Parathyroid adenoma (tissue), 2 donors: Measurements from ENCODE around the gene UPK3A.

ENCODE experiments used
- H2AFZ ChIP-seq: fragments of 300-600 bp; sonication (generic); one replicate; pipeline ENCODE4 v1.7.0; 2017; ENCODE audit warnings: antibody characterized with exemption, mild to moderate bottlenecking
- H3K27ac ChIP-seq: fragments of 300-600 bp; sonication (generic); one replicate; pipeline ENCODE4 v1.7.0; 2017
- H3K27me3 ChIP-seq: fragments of 300-600 bp; sonication (generic); one replicate; pipeline ENCODE4 v1.7.0; 2017; ENCODE audit warnings: low read length; ENCODE audit not compliant: control insufficient read depth, insufficient read depth
- H3K36me3 ChIP-seq: fragments of 300-600 bp; sonication (generic); one replicate; pipeline ENCODE4 v1.7.0; 2017; ENCODE audit warnings: low read length; ENCODE audit not compliant: control insufficient read depth, insufficient read depth
- H3K4me1 ChIP-seq: fragments of 300-600 bp; sonication (generic); one replicate; pipeline ENCODE4 v1.7.0; 2017; ENCODE audit warnings: control low read depth
- H3K4me2 ChIP-seq: fragments of 300-600 bp; sonication (generic); one replicate; pipeline ENCODE4 v1.7.0; 2017; ENCODE audit warnings: low read length
- H3K4me3 ChIP-seq: fragments of 300-600 bp; sonication (generic); one replicate; pipeline ENCODE4 v1.7.0; 2017; ENCODE audit warnings: low read depth, low read length
- H3K79me2 ChIP-seq: fragments of 300-600 bp; sonication (generic); one replicate; pipeline ENCODE4 v1.7.0; 2017; ENCODE audit warnings: control low read depth
- H3K9ac ChIP-seq: fragments of 300-600 bp; sonication (generic); one replicate; pipeline ENCODE4 v1.7.0; 2017; ENCODE audit warnings: mild to moderate bottlenecking
- H3K9me3 ChIP-seq: fragments of 300-600 bp; sonication (generic); one replicate; pipeline ENCODE4 v1.7.0; 2017; ENCODE audit warnings: low read length; ENCODE audit not compliant: control insufficient read depth
- CTCF ChIP-seq: fragments of 300-600 bp; sonication (generic); IDR thresholded peaks from one replicate; pipeline ENCODE4 v1.7.0; 2017; ENCODE audit warnings: antibody characterized with exemption, mild to moderate bottlenecking
- donor health status: primary hyperparathyroidism.

The UPK3A gene

GRCh38 chr22:45238076-45238956 is 46.4 kb upstream of the UPK3A start:
- Histone ChIP-seq H3K9ac (no peak overlapping the region), H3K79me2 (peaks cover 14% of the 10 kb centered on the region)
- no peak for TF ChIP-seq CTCF

GRCh38 chr22:45238957-45239680 is 45.6 kb upstream of the UPK3A start:
- Histone ChIP-seq H2AFZ (no peak overlapping the region), H3K9me3 (no peaks in the 10 kb centered on the region), H3K27ac (no peak overlapping the region), H3K4me2 (peak overlapping the region; percentile 78), H3K27me3 (no peaks in the 10 kb centered on the region), H3K79me2 (peaks cover 14% of the 10 kb centered on the region), H3K4me3 (no peak overlapping the region), H3K4me1 (peaks cover 17% of the 10 kb centered on the region), H3K36me3 (no peaks in the 10 kb centered on the region), H3K9ac (no peak overlapping the region)
- no peak for TF ChIP-seq CTCF

More at GRCh38 chr22:45238076-45238956, 46.4 kb upstream of the UPK3A start:
- Histone ChIP-seq H3K4me1 (peaks cover 17% of the 10 kb centered on the region), H3K9me3 (no peaks in the 10 kb centered on the region), H2AFZ (no peak overlapping the region), H3K4me2 (no peak overlapping the region), H3K27me3 (no peaks in the 10 kb centered on the region), H3K27ac (no peak overlapping the region), H3K4me3 (no peak overlapping the region), H3K36me3 (no peaks in the 10 kb centered on the region)

GRCh38 chr22:45239681-45240051 is 45.1 kb upstream of the UPK3A start:
- H3K27me3 ChIP-seq = no peaks in the 10 kb centered on the region
- H3K9me3 ChIP-seq = no peaks in the 10 kb centered on the region
- no peak overlapping the region for H3K27ac ChIP-seq
- H3K4me1 ChIP-seq = peaks cover 17% of the 10 kb centered on the region
- no peak for TF ChIP-seq CTCF
- no peaks in the 10 kb centered on the region for H3K36me3 ChIP-seq
- peaks cover 12% of the 10 kb centered on the region for H3K79me2 ChIP-seq
- no peak overlapping the region for H3K9ac ChIP-seq
- H3K4me2 ChIP-seq = peak overlapping the region; percentile 78
- no peak overlapping the region for H2AFZ ChIP-seq
- peak overlapping the region; percentile 61 for H3K4me3 ChIP-seq

- H3K4me2 ChIP-seq = peak overlapping the region; percentile 78
- no peaks in the 10 kb centered on the region for H3K9me3 ChIP-seq
- peaks cover 17% of the 10 kb centered on the region for H3K4me1 ChIP-seq
- H2AFZ ChIP-seq = peak overlapping the region; percentile 38
- no peak overlapping the region for H3K9ac ChIP-seq
- TF ChIP-seq CTCF = no peak
- no peaks in the 10 kb centered on the region for H3K27me3 ChIP-seq
- no peaks in the 10 kb centered on the region for H3K36me3 ChIP-seq
- H3K79me2 ChIP-seq = peaks cover 12% of the 10 kb centered on the region
- H3K27ac ChIP-seq = no peak overlapping the region
- H3K4me3 ChIP-seq = peak overlapping the region; percentile 61
These were observed 44.5 kb upstream of the UPK3A start for GRCh38 chr22:45240104-45240809.
